Measurements from ENCODE around the gene TGFBI. TPM values are rescaled to one million over a fixed set of nuclear protein-coding genes. Genes with fewer than 3 reads are reported as not detected.

Gene TGFBI
- total and polyA plus RNA-seq, 2 donors from 2014 or later = 36.4 to 78.5 TPM

DNA sequence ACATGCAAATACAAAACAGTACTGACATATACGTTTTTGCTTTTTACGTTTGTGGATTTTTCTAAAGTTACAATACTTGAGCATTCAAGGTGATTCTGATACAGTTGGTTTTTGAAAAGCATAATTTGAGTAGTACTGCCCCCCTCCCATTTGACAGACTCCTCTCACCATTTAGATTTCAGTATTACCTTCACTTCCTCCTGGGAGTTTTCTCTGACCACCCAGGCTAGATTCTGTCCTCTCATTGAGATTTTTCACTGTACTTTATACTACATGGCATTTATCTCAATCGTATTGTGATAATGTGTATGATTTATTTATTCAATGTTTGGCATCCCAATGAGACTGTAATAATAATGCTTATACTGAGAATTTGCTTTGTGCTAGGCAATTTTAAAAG lies 71.1 kb downstream of the TGFBI start:
- Histone ChIP-seq H3K27me3 (ENCODE audit: control insufficient read depth, insufficient read depth, low read length) (no peaks in the 10 kb centered on the region), H3K9ac (ENCODE audit: low read length in 3 of 3) (no peak overlapping the region), H3K4me3 (ENCODE audit: low read length in 3 of 3) (no peak overlapping the region), H3K4me1 (ENCODE audit: control insufficient read depth in 2 of 3, insufficient read depth in 2 of 3, low read depth in 1 of 3, low read length in 3 of 3) (peaks cover 0 to 3% (median 0%) of the 10 kb centered on the region in 3 donors), H3K36me3 (ENCODE audit: control insufficient read depth in 2 of 3, insufficient read depth in 3 of 3, low read length in 3 of 3) (no peaks in the 10 kb centered on the region), H3K27ac (ENCODE audit: low read depth in 2 of 2, low read length in 2 of 2) (no peak overlapping the region), H3K9me3 (ENCODE audit: control insufficient read depth in 2 of 3, insufficient read depth in 1 of 3, low read length in 3 of 3) (no peaks in the 10 kb centered on the region)
- intact Hi-C loops (cut with DNase I) = no loop called here
- FAIRE-seq (no peak), DNase-seq (no peak)
- TF ChIP-seq, protein P1, sequence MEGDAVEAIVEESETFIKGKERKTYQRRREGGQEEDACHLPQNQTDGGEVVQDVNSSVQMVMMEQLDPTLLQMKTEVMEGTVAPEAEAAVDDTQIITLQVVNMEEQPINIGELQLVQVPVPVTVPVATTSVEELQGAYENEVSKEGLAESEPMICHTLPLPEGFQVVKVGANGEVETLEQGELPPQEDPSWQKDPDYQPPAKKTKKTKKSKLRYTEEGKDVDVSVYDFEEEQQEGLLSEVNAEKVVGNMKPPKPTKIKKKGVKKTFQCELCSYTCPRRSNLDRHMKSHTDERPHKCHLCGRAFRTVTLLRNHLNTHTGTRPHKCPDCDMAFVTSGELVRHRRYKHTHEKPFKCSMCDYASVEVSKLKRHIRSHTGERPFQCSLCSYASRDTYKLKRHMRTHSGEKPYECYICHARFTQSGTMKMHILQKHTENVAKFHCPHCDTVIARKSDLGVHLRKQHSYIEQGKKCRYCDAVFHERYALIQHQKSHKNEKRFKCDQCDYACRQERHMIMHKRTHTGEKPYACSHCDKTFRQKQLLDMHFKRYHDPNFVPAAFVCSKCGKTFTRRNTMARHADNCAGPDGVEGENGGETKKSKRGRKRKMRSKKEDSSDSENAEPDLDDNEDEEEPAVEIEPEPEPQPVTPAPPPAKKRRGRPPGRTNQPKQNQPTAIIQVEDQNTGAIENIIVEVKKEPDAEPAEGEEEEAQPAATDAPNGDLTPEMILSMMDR (IDR thresholded peaks at IDR 0.05; ENCODE audit: borderline replicate concordance, extremely low read depth, insufficient read depth) = no peak

DNA sequence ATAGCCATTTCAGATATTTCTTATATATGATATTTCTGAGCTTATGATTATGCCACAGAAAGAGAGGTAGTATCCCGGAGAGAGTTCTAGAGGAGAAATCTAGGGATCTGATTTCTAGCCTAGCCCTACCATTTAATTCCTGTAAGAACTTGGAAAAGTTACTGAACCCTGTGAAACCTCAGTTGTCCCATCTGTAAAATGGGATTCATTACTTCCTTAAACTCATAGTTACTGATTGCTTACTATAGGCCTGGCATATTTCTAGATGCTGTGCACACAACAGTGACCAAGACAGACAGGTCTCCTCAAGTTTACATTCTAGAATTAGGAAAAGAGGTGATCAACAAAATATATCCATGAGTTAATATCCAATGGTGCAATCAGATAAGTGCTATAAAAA lies 73.1 kb downstream of the TGFBI start:
- intact Hi-C loops (cut with DNase I) = no loop called here
- H3K4me1 ChIP-seq (ENCODE audit: control insufficient read depth in 2 of 3, insufficient read depth in 2 of 3, low read depth in 1 of 3, low read length in 3 of 3) = peaks cover 0 to 3% (median 0%) of the 10 kb centered on the region in 3 donors

DNA sequence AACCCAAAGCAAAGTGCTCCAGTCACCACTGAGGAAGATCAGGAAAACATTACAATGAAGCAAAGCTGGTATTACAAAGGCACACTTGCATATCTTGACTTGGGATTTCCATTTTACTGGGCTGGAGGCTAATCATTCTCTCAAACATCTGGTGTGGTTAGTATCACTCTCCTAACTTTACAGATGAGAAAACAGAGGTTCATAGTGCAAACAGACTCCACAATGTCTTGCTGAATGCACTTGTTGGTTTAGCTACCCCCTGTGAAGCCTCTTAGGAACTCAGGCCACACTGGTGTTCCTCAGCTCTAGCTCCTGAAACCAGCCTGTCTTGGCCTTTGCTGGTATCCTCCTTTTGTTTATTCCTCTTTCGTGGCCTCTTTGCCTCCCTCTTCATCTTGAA lies 74.3 kb downstream of the TGFBI start:
- TF ChIP-seq, protein P1 (IDR thresholded peaks at IDR 0.05; ENCODE audit: borderline replicate concordance, extremely low read depth, insufficient read depth) = no peak
- H3K9me3 ChIP-seq (ENCODE audit: control insufficient read depth in 2 of 3, insufficient read depth in 1 of 3, low read length in 3 of 3) = no peaks in the 10 kb centered on the region
- H3K4me3 ChIP-seq (ENCODE audit: low read length in 3 of 3) = no peak overlapping the region
- H3K9ac ChIP-seq (ENCODE audit: low read length in 3 of 3) = no peak overlapping the region
- FAIRE-seq = no peak
- H3K36me3 ChIP-seq (ENCODE audit: control insufficient read depth in 2 of 3, insufficient read depth in 3 of 3, low read length in 3 of 3) = no peaks in the 10 kb centered on the region
- no peak overlapping the region for H3K27ac ChIP-seq (ENCODE audit: low read depth in 2 of 2, low read length in 2 of 2)
- DNase-seq = no peak
- peaks cover 0 to 3% (median 0%) of the 10 kb centered on the region in 3 donors for H3K4me1 ChIP-seq (ENCODE audit: control insufficient read depth in 2 of 3, insufficient read depth in 2 of 3, low read depth in 1 of 3, low read length in 3 of 3)
- intact Hi-C loops (cut with DNase I) = no loop called here
- H3K27me3 ChIP-seq (ENCODE audit: control insufficient read depth, insufficient read depth, low read length) = no peaks in the 10 kb centered on the region

More for the DNA sequence above, 73.1 kb downstream of the TGFBI start:
- TF ChIP-seq, protein P1 (IDR thresholded peaks at IDR 0.05; ENCODE audit: borderline replicate concordance, extremely low read depth, insufficient read depth) = no peak
- no peaks in the 10 kb centered on the region for H3K36me3 ChIP-seq (ENCODE audit: control insufficient read depth in 2 of 3, insufficient read depth in 3 of 3, low read length in 3 of 3)
- H3K4me3 ChIP-seq (ENCODE audit: low read length in 3 of 3) = no peak overlapping the region
- H3K9ac ChIP-seq (ENCODE audit: low read length in 3 of 3) = no peak overlapping the region
- no peak for FAIRE-seq
- H3K9me3 ChIP-seq (ENCODE audit: control insufficient read depth in 2 of 3, insufficient read depth in 1 of 3, low read length in 3 of 3) = no peaks in the 10 kb centered on the region
- no peak overlapping the region for H3K27ac ChIP-seq (ENCODE audit: low read depth in 2 of 2, low read length in 2 of 2)
- no peaks in the 10 kb centered on the region for H3K27me3 ChIP-seq (ENCODE audit: control insufficient read depth, insufficient read depth, low read length)
- DNase-seq = no peak
